GM20431 (cell line): Measurements from ENCODE around the gene ARF5.
"Not testable (repeated sequence)": the region's sequence is repeated elsewhere in the genome, so short reads cannot be mapped to it uniquely, and the experiment has no call there.

Experiments
- in situ Hi-C: fragments of 300-500 bp; cut with MseI, MboI; formaldehyde crosslinking; loops from one replicate; pipeline ENCODE4 v1.15.0; 2020; ENCODE audit warnings: low sequenced_read_pairs; ENCODE audit not compliant: unreplicated experiment

The ARF5 gene

DNA sequence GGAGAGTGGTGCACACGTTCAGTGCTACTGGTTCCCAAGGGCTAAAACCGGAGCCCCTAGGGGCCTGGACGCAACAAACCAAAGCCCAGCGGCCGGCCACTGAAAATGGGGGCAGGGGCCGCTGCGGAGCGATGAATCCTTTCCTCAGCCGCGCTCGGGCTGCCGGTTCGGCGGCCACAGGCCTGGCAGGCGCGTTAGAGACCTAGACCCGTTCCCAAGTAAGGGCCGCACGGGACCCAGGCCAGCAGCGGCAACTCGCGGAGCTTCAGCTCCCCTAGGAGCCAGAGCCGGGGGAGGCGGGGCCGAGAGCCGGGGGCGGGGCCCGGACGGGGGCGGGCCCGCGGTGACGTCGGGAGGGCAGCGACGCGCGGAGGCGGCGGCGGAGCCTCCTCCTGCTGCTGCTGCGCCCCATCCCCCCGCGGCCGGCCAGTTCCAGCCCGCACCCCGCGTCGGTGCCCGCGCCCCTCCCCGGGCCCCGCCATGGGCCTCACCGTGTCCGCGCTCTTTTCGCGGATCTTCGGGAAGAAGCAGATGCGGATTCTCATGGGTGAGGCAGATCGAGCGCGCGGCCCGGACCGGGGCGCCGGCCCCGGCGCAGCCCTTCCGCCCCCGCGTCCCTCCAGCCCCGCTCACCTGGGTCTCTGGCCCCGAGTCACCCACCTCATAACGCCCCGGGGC, at the start of gene ARF5:
ARF5 (plus strand) TSS at position 393 of the 678 bp plus-strand sequence; CDS start at position 481, 88 bp downstream.
- in situ Hi-C loops, result no loop called here

DNA sequence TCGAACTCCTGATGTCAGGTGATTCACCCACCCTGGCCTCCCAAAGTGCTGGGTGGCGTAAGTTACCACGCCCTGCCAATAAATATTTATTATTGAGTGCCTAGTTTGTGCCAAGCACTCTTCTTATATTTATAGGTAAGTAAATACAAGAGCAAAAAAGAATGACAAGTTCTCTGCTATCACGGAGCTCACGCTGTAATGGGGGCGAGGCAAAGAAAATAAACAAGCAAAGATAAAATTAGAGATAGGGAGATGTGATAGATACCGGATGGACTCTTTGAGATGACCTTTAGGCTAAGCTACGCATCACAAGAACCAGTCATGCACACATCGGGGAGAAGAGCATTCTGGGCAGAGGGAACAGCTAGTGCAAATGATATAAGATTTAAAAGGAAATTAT, 49.1 kb upstream of the ARF5 start:
- in situ Hi-C loops, result no loop called here

DNA sequence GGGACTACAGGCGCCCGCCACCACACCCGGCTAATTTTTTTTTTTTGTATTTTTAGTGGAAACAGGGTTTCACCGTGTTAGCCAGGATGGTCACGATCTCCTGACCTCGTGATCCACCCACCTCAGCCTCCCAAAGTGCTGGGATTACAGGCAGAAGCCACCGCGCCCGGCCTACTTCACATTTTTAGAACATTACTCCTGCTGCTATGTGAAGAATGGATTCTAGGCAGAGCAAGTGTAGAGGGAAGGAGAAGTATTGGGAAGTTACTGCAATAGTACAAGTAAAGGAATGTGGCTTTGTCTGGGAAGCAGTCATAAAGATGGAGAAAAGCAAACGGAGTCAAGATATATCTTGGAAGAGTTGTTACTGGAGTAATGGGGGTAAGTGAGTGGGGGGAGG, 47.8 kb upstream of the ARF5 start:
- in situ Hi-C loops, result not testable (repeated sequence)

DNA sequence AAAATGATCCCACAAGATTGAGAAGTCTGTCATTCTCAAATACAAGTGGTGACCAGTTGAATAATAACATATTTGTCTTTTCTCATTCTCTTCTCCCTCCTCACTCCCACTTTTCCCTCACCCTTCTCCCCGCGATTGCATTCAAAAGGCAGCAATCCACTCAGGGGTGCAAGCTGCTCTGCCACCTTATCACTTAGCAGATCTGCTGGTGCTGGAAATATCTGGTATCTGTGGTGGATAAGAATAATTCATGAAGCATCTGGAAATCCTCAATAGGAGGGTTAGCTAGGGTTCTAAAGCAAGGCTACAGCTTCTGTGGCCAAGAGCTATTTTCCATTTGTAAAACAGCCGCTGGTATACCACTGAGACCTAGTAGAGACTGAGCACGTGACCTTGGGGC, 46.7 kb upstream of the ARF5 start:
- in situ Hi-C loops, result no loop called here

DNA sequence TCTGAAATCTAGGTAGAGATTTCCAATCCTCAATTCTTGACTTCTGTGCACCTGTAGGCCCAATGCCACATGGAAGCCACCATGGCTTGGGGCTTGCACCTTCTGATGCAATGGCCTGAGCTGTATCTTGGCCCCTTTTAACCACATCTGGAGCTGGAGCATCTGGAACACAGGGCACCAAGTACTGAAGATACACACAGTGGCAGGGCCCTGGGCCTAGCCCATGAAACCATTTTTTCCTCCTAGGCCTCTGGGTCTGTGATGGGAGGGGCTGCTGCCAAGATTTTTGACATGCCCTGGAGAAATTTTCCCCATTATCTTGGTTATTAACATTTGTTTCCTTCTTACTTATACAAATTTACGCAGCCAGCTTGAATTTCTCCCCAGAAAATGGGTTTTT, 41.9 kb upstream of the ARF5 start:
- in situ Hi-C loops, result no loop called here

DNA sequence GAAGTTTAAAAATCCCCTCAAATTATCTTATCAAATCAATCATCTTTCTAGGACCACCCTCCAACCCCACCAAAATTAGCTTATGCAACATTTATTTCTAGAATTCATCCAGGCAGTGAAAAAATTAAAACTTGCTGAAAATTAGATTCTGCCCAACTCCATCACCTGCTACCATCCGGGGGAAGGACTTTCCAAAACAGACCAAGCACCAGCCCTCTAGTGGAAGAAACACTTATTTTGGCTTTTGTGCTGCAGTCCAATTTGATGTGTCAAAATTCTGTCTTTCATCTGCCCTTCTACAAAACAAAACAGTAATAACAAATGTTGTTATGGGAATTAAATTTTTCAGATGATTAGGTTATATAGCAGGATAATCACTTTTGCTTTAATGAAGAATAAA, 38.0 kb upstream of the ARF5 start:
- in situ Hi-C loops, result no loop called here

DNA sequence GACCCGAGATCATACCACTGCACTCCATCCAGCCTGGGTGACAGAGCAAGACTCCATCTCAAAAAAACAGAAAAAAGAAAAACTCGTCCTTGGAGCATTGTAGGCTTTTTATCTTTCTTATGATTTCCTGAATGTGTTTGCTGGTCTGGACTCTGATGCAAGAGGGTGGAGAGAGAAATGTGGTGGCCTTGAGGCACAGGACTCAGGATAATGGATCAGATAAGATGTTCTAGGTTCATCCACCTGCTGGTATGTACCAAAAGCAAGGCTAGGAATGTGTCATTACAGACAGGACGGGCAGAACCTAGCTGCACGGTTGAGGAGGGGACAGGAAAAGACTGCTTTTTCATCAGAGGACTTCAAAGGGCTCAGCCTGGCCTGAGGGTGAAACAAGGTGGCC, 36.3 kb upstream of the ARF5 start:
- in situ Hi-C loops, result no loop called here

DNA sequence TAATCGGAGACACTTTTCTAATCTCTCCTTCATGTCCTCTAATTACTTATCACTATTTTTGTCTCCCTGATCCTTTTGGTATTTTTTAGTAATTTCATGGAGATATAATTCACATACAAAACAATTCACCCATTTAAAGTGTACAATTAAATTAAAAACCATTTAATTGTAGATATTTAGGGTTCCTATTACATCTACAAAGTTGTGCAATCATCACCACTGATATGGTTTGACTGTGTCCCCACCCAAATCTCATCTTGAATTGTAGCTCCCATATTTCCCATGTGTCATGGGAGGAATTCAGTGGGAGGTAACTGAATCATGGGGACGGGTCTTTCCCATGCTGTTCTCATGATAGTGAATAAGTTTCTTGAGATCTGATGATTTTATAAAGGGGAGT, 31.8 kb upstream of the ARF5 start:
- in situ Hi-C loops, result no loop called here

DNA sequence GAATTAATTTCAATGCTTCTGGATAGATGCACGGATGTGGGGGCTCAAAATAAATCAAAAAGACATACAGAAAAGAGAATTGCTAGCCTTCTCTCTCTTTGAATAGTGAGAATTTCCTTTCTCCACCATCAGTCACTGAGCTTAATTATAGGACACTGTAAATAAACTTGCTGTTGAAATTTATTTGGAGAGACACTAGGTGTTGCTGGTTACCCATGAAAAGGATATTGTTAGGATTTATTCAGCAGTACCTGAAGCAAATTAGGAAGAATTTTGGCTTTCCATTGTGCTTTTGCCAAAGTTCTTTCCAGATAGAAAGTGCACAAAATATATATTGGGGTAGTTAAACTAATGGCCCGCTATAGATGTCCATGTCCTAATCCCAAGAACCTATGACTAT, 30.4 kb upstream of the ARF5 start:
- in situ Hi-C loops, result no loop called here

DNA sequence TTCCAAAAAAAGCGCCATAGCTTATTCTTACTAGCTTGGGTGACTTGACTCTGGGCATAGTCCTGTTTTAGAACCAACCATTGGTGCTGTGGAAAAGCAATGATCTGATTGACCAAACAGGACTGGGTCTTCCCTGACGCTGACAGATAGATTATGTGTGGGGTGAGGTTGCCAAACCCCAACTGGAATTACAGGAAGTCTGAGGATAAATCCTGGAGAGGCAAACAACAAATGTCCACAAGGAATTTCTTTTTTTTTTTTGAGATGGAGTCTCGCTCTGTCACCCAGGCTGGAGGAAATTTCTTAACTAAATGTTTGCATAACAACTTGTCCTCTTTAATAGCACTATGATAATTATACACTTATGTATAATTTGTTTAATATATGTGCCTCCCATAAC, 22.0 kb upstream of the ARF5 start:
- in situ Hi-C loops, result no loop called here

DNA sequence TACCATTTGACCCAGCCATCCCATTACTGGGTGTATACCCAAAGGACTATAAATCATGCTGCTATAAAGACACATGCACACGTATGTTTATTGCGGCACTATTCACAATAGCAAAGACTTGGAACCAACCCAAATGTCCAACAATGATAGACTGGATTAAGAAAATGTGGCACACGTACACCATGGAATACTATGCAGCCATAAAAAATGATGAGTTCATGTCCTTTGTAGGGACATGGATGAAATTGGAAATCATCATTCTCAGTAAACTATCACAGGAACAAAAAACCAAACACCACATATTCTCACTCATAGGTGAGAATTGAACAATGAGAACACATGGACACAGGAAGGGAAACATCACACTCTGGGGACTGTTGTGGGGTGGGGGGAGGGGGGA, 20.2 kb upstream of the ARF5 start:
- in situ Hi-C loops, result not testable (repeated sequence)

DNA sequence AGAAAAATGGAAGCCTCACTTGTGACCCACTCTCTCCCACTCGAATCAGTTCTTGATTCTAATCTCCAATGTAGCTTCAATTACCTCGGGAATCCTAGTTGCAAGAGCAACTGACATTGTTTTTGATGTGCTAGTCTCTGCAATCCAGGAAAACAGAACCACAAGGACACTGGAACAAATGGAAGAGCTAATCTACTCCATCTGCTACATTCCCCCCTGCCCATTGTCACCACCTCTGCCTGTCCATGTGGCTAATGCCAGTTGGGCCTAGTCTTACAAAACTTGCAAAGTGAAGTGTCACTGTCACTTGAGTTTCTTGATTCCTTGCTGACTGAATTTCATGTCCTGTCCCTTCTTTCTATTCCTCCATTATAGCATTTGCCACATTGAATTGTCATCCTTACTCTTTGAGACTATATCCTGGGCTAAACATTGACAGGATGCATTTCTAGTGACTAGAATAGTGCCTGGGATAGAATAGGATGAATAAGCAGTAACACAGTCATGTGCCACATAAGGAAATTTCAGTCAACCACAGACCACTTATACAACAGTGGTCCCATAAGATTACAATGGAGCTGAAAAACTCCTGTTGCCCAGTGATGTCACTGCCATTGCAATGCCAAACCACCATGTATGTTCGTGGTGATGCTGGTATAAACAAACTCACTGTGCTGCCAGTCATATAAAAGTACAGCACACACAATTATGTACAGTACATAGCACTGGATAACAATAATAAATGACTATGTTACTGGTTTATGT, 16.3 kb upstream of the ARF5 start:
- in situ Hi-C loops, result no loop called here

DNA sequence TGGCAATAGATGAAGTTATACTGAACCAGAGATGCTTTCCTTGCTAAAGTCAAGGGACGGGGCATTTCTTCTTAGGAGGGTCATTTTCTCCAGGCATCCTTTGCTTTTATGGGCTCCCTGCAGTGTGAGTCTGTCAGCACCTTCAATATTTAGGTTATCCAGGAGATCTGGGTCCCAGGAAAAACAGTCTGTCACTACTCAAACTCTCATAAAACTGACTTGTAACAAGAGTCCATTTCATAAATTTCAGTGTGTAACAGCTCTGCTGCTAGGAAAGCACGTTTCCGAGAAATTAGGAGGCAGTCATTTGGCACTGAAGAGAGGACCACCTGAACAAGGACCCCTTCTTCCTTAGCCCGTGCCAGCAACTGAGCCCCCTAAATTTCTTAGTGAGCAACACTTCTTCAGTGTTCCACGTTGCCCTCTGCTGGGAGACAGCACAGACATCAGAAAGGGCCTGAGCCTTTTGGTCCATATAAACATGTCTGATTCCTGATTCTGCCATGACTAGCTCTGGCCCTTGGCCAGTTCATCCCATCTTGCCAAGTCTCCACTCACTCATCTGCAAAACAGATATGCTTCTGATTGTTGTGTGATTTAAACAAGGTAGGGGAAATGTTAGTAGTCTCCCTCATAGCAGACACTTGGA, 10.1 kb upstream of the ARF5 start:
- in situ Hi-C loops, result no loop called here

DNA sequence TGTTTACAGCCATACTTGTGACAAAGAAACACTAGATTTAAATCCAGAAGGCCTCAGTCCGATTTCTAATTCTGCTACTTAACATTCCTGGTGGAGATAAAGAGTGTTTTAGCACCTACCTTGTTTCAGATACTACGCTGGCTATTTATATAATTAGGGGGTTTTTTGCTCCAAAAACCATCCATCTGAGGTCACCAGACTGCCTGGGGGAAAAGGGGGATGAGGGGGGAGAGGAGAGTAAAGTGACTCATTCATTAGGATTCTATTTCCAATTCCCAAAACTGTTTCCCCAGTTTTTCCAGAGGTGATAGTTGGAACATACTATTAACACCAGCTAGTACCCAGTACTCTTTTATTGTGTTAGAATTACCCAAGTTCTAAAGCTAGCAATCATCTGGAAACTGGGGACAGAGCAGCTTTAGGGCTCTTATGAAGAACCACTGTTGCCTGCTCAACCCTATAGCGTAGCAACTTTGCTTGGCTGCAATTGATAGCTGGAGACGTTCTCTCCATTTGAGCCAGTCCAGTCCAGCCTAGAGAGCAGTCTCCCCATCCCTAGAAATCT, 9.4 kb upstream of the ARF5 start:
- in situ Hi-C loops, result no loop called here

DNA sequence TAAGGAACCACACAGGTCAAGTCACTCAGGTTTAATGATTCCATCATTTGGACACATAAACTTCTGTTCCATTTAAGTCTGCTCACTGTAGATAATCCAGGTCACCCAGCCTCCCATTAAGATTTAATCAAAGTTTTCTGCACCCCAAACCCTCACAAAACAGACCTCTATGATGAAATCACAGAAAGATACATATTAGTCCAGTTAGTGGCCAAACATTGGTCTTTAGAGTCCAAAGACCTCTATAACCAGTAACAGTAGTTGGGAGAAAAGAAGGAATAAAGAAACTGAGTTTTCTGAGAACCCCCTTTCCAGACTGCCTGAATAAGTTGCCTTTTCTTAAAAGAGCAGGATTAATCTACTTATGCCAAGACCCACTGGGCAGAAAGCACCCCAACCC, 7.6 kb upstream of the ARF5 start:
- in situ Hi-C loops, result no loop called here

DNA sequence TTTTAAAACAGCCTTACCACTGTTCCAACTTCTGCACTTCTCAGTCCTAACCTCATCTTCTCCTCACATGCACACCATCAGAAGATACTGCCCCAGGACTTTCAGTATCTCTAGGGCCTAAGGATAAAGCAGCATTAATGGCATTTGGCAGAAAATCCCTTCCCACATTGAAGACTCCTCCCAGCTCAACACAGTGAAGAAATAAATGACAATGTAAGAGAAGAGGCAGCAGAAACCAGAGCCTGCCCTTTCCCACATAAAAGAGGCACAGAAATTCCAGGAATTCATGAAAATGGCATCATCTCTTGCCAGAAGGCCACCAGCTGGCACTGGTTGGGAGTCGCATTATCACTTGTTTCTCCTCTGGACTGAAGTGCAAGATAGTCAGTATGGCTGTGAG, 6.5 kb upstream of the ARF5 start:
- in situ Hi-C loops, result no loop called here

DNA sequence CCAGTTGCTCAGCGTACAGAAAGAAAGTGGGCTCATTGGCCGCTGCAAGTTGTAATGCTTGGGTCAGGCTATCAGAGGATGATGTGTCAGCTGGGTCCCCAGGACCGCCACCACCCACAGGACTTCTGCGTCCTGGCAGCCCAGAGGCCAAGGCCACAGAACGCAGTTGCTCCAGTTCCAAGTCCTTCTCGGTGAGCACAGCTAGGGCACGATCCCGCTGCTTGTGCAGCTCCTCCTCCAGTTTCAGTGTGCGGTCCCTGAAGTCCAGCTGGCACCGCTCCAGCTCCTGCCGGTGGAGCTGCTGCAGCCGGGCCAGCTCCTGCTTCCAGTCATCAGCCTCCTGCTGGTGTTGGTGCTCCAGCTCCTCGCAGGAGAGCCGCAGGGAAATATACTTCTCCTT, 5.8 kb upstream of the ARF5 start:
- in situ Hi-C loops, result no loop called here

DNA sequence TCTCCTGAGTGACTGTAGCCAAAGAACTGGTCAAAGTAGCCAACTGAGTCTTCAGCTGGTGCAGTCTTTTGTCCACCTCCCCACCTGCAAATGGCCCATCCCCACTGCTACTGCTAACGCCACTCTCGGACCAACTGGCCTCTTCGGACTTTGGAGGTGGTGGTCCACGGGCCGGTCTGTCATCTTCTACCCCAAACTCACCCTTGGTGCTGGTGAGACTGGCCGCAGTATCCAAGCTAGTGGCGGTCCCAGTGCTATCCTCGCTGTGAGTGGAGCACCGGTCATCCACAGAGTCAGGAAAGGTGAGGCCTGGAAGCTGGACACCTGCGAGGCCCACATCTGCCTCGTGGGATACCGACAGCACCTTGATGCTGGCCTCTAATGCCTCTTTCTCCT, 3.6 kb upstream of the ARF5 start:
- in situ Hi-C loops, result no loop called here

DNA sequence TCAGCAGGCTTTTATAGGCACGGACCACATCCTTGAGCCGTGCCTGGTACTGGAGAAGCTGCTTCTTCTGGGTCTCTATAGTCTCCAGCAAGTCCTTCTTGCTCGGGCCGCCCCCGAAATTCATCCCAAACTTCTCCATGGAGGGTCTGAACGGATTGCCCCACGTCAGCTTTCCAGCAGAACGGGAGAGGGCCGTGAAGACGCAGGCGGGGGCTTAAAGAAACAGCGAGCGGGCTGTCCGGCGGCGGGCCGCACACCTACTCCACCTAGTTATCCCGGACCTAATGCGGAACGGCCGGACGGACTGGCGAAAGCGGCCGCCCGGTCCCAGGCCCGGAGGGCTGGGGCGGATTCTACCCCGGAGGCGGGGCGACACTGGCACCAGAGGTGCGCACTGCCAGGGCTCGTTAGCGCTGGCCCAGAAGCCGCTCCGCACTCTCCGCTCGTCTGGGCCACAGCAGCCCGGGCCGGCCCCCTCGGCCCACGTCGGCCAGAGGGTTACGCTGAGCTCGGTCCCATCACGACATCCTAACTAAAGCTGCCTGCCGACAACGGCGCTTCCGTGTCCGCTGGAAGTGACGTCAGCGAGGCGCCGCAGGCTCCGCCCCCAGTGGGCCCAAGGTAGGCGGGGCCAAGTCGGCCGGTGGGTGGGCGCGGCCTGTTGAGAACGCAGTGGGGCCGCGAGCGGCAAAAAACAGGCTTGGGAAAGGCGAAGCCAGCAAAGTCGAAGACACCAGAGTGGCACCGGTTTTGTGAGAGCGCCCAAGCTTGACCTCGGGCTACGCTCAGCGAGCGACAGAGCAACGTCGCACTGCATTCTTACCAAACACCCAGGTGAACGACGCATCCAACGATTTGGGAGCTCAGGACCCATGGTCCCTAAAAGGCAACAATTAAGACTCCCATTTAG, 2.9 kb upstream of the ARF5 start, which contains the start of gene GCC1:
GCC1 (minus strand) TSS at position 553 of the 910 bp plus-strand sequence; CDS start at position 139, 414 bp downstream.
- in situ Hi-C loops, result no loop called here

DNA sequence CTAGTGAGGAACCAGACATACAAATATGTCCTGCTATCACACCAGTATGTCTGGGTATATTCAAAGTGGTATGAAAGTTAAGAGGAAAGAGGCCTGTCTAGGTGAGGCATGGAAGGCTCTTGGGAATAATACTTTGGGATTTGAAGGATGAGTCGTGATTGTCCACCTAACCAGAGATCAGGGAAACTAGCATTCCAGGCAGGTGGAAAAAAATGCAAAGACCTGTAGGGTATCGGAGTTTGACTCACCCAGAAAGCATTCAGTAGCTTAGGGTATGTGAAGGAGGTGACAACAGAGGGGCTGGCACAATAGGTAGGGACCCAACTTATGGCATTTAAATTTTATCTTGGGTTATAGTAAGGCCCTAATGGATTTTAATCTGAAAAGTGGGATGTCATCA, 1.9 kb upstream of the ARF5 start:
- in situ Hi-C loops, result no loop called here
